Lower lobe of right lung (tissue), 2 donors: ENCODE results near the gene SANBR. TPM values are rescaled to one million over a fixed set of nuclear protein-coding genes. Genes with fewer than 3 reads are reported as not detected.

Experiments used
- ATAC-seq, 2 donors: fragments of 200-7000 bp; cut with Tn5 transposase; one replicate each; pipeline ENCODE4 v1.9.1; 2020 to 2022; ENCODE audit warnings: mild to moderate bottlenecking in 2 of 2, moderate library complexity in 2 of 2
- DNase-seq: peaks from one replicate; pipeline ENCODE4 v3.0.0-alpha.2; 2020
- H3K27ac ChIP-seq: fragments of 200-600 bp; one replicate; pipeline ENCODE4 v1.8.0; 2022
- H3K27me3 ChIP-seq: fragments of 200-600 bp; one replicate; pipeline ENCODE4 v1.8.0; 2022; ENCODE audit warnings: low read depth
- H3K36me3 ChIP-seq: fragments of 200-600 bp; one replicate; pipeline ENCODE4 v1.8.0; 2022; ENCODE audit warnings: mild to moderate bottlenecking
- H3K4me1 ChIP-seq: fragments of 200-600 bp; one replicate; pipeline ENCODE4 v1.8.0; 2022
- H3K4me3 ChIP-seq: fragments of 200-600 bp; one replicate; pipeline ENCODE4 v1.8.0; 2022; ENCODE audit warnings: mild to moderate bottlenecking
- H3K9me3 ChIP-seq: fragments of 200-600 bp; one replicate; pipeline ENCODE4 v1.8.0; 2022
- intact Hi-C: fragments of 100-400 bp; cut with DNase I; formaldehyde crosslinking; loops from one replicate; pipeline ENCODE4 v1.11.0; 2022
- total RNA-seq: library from RNA; stranded (reverse); fragmentation: NEBNext Ultra II Directional; extraction: Animal tissue kit (Norgen Biotek cat#: 25700); gene quantifications from one replicate; pipeline ENCODE4 v1.2.1, GENCODE V29; 2021
- TF ChIP-seq, protein P1 (sequence below): fragments of 200-600 bp; IDR thresholded peaks from one replicate; pipeline ENCODE4 v1.8.0; 2022; ENCODE audit warnings: antibody characterized with exemption, mild to moderate bottlenecking
- donor health status: DM: no; HTN: yes; CAD: no; lungs with severe emphysema.

Gene SANBR
- total RNA-seq, 1 donor from 2014 or later, result 13.8 TPM

- peaks cover 21% of the 10 kb centered on the region for H3K36me3 ChIP-seq
- H3K4me3 ChIP-seq, result no peak overlapping the region
- H3K27me3 ChIP-seq, result no peaks in the 10 kb centered on the region
- ATAC-seq, result no peak
- DNase-seq, result no peak
- intact Hi-C loops, result no loop called here
- no peaks in the 10 kb centered on the region for H3K9me3 ChIP-seq
- no peak overlapping the region for H3K27ac ChIP-seq
- TF ChIP-seq, protein P1, sequence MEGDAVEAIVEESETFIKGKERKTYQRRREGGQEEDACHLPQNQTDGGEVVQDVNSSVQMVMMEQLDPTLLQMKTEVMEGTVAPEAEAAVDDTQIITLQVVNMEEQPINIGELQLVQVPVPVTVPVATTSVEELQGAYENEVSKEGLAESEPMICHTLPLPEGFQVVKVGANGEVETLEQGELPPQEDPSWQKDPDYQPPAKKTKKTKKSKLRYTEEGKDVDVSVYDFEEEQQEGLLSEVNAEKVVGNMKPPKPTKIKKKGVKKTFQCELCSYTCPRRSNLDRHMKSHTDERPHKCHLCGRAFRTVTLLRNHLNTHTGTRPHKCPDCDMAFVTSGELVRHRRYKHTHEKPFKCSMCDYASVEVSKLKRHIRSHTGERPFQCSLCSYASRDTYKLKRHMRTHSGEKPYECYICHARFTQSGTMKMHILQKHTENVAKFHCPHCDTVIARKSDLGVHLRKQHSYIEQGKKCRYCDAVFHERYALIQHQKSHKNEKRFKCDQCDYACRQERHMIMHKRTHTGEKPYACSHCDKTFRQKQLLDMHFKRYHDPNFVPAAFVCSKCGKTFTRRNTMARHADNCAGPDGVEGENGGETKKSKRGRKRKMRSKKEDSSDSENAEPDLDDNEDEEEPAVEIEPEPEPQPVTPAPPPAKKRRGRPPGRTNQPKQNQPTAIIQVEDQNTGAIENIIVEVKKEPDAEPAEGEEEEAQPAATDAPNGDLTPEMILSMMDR, result no peak
- H3K4me1 ChIP-seq, result no peaks in the 10 kb centered on the region
Measured at GRCh38 chr2:61059382-61059781, 6.3 kb upstream of the SANBR start.

DNA sequence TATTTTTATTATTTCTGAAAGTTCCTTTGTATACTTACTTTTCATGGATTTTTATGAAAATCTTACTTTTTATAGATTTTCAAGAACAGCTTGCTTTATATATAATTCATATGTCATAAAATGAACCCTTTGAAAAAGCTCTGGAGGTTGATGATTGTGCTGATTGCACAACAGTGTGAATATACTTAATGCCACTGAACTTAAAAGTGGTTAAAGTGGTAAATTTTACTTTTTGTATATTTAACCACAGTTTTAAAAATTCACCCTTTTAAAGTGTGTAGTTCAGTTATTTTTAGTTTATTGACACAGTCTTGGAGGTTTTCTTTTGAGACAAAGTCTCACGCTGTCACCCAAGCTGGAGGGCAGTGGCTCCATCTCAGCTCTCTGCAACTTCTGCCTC, 8.4 kb downstream of the SANBR start:
- Histone ChIP-seq H3K27ac (no peak overlapping the region), H3K9me3 (no peaks in the 10 kb centered on the region), H3K36me3 (peaks cover 79% of the 10 kb centered on the region), H3K4me1 (no peaks in the 10 kb centered on the region), H3K27me3 (no peaks in the 10 kb centered on the region), H3K4me3 (no peak overlapping the region)
- intact Hi-C loops, result no loop called here
- DNase-seq, result no peak
- TF ChIP-seq, protein P1, result no peak
- no peak for ATAC-seq

DNA sequence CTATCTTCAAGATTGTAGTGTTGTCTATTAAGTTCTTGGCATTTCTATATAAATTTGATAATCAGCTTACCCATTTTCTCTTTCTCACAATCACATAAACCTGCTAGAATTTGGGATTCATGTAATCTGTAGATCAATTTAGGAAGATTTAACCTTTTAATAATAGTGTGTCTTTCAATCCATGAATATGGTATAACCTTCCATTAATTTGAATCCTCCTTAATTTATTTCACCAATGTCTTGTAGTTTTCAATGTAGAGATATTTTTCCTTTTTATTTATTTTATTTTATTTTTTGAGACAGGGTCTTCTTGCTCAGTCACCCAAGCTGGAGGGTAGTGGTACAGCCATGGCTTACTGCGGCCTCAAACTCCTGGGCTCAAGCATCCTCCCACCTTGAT, 20.2 kb downstream of the SANBR start:
- ATAC-seq (no peak), DNase-seq (no peak)
- intact Hi-C loops, result no loop called here
- Histone ChIP-seq H3K27ac (no peak overlapping the region), H3K4me3 (no peak overlapping the region), H3K36me3 (peaks cover 36% of the 10 kb centered on the region), H3K9me3 (no peaks in the 10 kb centered on the region), H3K4me1 (no peaks in the 10 kb centered on the region), H3K27me3 (no peaks in the 10 kb centered on the region)
- TF ChIP-seq, protein P1, result no peak

DNA sequence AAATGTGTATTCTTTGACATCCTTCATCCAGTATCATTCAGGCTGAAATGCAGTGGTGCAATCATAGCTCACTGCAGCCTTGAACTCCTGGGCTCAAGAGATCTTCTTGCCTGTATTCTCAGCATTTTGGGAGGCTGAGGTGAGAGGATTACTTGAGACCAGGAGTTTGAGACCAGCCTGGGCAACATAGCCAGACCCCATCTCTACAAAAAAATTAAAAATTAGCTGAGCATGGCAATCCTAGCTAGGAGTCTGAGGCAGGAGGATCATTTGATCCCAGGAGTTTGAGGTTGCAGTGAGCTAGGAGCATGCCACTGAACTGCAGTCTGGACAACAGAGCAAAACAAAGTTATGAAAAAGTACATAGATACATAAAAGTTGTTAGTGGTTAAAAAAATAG, 24.1 kb downstream of the SANBR start:
- no peak for ATAC-seq
- Histone ChIP-seq H3K9me3 (no peaks in the 10 kb centered on the region), H3K27ac (no peak overlapping the region), H3K27me3 (no peaks in the 10 kb centered on the region), H3K36me3 (peaks cover 42% of the 10 kb centered on the region), H3K4me1 (no peaks in the 10 kb centered on the region), H3K4me3 (no peak overlapping the region)
- intact Hi-C loops, result no loop called here
- no peak for DNase-seq
- TF ChIP-seq, protein P1, result no peak

GRCh38 chr2:61090386-61090921, 24.8 kb downstream of the SANBR start:
- H3K27ac ChIP-seq, result no peak overlapping the region
- H3K9me3 ChIP-seq, result no peaks in the 10 kb centered on the region
- ATAC-seq (no peak), DNase-seq (no peak)
- TF ChIP-seq, protein P1, result no peak
- H3K4me3 ChIP-seq, result no peak overlapping the region
- H3K36me3 ChIP-seq, result peaks cover 42% of the 10 kb centered on the region
- H3K4me1 ChIP-seq, result no peaks in the 10 kb centered on the region
- intact Hi-C loops, result no loop called here
- no peaks in the 10 kb centered on the region for H3K27me3 ChIP-seq

GRCh38 chr2:61091485-61091884, 25.8 kb downstream of the SANBR start:
- Histone ChIP-seq H3K27ac (no peak overlapping the region), H3K4me1 (no peaks in the 10 kb centered on the region), H3K9me3 (no peaks in the 10 kb centered on the region), H3K27me3 (no peaks in the 10 kb centered on the region), H3K36me3 (peaks cover 36% of the 10 kb centered on the region), H3K4me3 (no peak overlapping the region)
- DNase-seq (no peak), ATAC-seq (no peak)
- intact Hi-C loops, result no loop called here
- TF ChIP-seq, protein P1, result no peak
